Aorta (tissue), 4 donors: ENCODE measurements around the gene SLC39A3. TPM values are rescaled to one million over a fixed set of nuclear protein-coding genes. Genes with fewer than 3 reads are reported as not detected.

ENCODE experiments used
- polyA plus RNA-seq, 2 donors: library from polyadenylated mRNA; stranded (reverse); fragments of 200-250 nt; gene quantifications; one replicate each; pipeline ENCODE4 v1.2.3, GENCODE V29; 2013
- total RNA-seq, 2 donors: library from RNA; stranded (reverse); fragmentation: NEBNext Ultra II Directional; extraction: Animal tissue kit (Norgen Biotek cat#: 25700); gene quantifications; one replicate each; pipeline ENCODE4 v1.2.1, GENCODE V29; 2021
- donor health status: healthy with polysubstance abuse.
- donor health status: Bipolar disorder and iron deficiency.
- donor health status: DM: no; HTN: no; CAD: no.
- donor health status: DM: yes; HTN: yes; CAD: no.

SLC39A3 gene
- total and polyA plus RNA-seq, 4 donors: 6.0 to 19.6 (median 13.9) TPM

Other genes with a start within 250 kb of the SLC39A3 start
- 1 to 10 TPM; 2.4 to 6.0 TPM for gene GNG7, start 37.3 kb downstream of the SLC39A3 start, total RNA-seq
- 1 to 10 TPM in 1 of 2 donors, under 1 TPM in 1; 0.75 to 1.7 TPM for gene GNG7, start 37.3 kb downstream of the SLC39A3 start, polyA plus RNA-seq
- 1 to 10 TPM; 1.7 to 3.5 TPM for gene DIRAS1, start 18.6 kb downstream of the SLC39A3 start, total RNA-seq
- gene DIRAS1, start 18.6 kb downstream of the SLC39A3 start, polyA plus RNA-seq: under 1 TPM in 1 of 2 donors, not detected in 1; 0.13 TPM
- gene SGTA, start 43.3 kb upstream of the SLC39A3 start, total RNA-seq: 10 to 100 TPM; 31.5 to 32.9 TPM
- gene SGTA, start 43.3 kb upstream of the SLC39A3 start, polyA plus RNA-seq: 10 to 100 TPM; 30.6 to 55.1 TPM
- 10 to 100 TPM; 26.4 to 33.2 TPM for gene THOP1, start 45.5 kb upstream of the SLC39A3 start, total RNA-seq
- 10 to 100 TPM in 1 of 2 donors, 1 to 10 TPM in 1; 9.3 to 55.4 TPM for gene THOP1, start 45.5 kb upstream of the SLC39A3 start, polyA plus RNA-seq
- gene ZNF554, start 79.9 kb upstream of the SLC39A3 start, total RNA-seq: 1 to 10 TPM; 3.4 to 6.1 TPM
- gene ZNF554, start 79.9 kb upstream of the SLC39A3 start, polyA plus RNA-seq: 1 to 10 TPM in 1 of 2 donors, under 1 TPM in 1; 0.38 to 4.4 TPM
- gene ZNF555, start 101.5 kb upstream of the SLC39A3 start, total RNA-seq: 1 to 10 TPM; 8.1 to 9.5 TPM
- gene ZNF555, start 101.5 kb upstream of the SLC39A3 start, polyA plus RNA-seq: 1 to 10 TPM; 1.8 to 2.1 TPM
- under 1 TPM in 1 of 2 donors, not detected in 1; 0.16 TPM for gene ZNF556, start 127.3 kb upstream of the SLC39A3 start, total RNA-seq
- not detected for gene ZNF556, start 127.3 kb upstream of the SLC39A3 start, polyA plus RNA-seq
- gene ZNF57, start 160.9 kb upstream of the SLC39A3 start, total RNA-seq: 1 to 10 TPM; 2.7 to 4.1 TPM
- gene ZNF57, start 160.9 kb upstream of the SLC39A3 start, polyA plus RNA-seq: 1 to 10 TPM; 2.5 to 3.3 TPM
- gene ZNF77, start 205.0 kb upstream of the SLC39A3 start, total RNA-seq: 1 to 10 TPM; 4.1 to 4.5 TPM
- 1 to 10 TPM; 1.3 to 3.1 TPM for gene ZNF77, start 205.0 kb upstream of the SLC39A3 start, polyA plus RNA-seq
- gene TLE6, start 237.5 kb upstream of the SLC39A3 start, total RNA-seq: 1 to 10 TPM in 1 of 2 donors, under 1 TPM in 1; 0.65 to 3.5 TPM
- 10 to 100 TPM in 1 of 2 donors, 1 to 10 TPM in 1; 4.0 to 12.0 TPM for gene TLE6, start 237.5 kb upstream of the SLC39A3 start, polyA plus RNA-seq